C1 segment of cervical spinal cord (tissue), 14 donors: ENCODE data around the gene MGRN1.

ENCODE experiments used
- DNase-seq, 14 donors: peaks; one replicate each; lab custom pipeline; 2025; lab: John Stamatoyannopoulos, UW

Gene MGRN1

GRCh38 chr16:4651827-4652226 is 27.2 kb downstream of the MGRN1 start:
- DNase-seq: no peak

- no peak for DNase-seq
Measured at GRCh38 chr16:4652561-4652960, 27.9 kb downstream of the MGRN1 start.

GRCh38 chr16:4654011-4654963 is 29.7 kb downstream of the MGRN1 start:
- DNase-seq: no peak

GRCh38 chr16:4654964-4655590 is 30.5 kb downstream of the MGRN1 start:
- DNase-seq: no peak

- no peak for DNase-seq
Measured at GRCh38 chr16:4655801-4656200, 31.2 kb downstream of the MGRN1 start.

GRCh38 chr16:4656221-4656620 is 31.6 kb downstream of the MGRN1 start:
- no peak for DNase-seq

- DNase-seq: no peak
Measured at GRCh38 chr16:4656695-4657686, 32.4 kb downstream of the MGRN1 start.

GRCh38 chr16:4659363-4660353 is 35.0 kb downstream of the MGRN1 start:
- no peak for DNase-seq

- DNase-seq: peak in 5 of 14 donors; percentile 11 to 69 (median 33)
Measured at GRCh38 chr16:4660454-4661007, 35.9 kb downstream of the MGRN1 start.

- DNase-seq: peak in 8 of 14 donors; percentile 29 to 67 (median 41)
Measured at GRCh38 chr16:4661661-4662060, 37.0 kb downstream of the MGRN1 start.

- DNase-seq: peak in 2 of 14 donors; percentile 34 to 83
Measured at GRCh38 chr16:4663465-4663776, 38.8 kb downstream of the MGRN1 start.

- peak in 12 of 14 donors; percentile 27 to 83 (median 62) for DNase-seq
Measured at GRCh38 chr16:4663777-4664465, 39.3 kb downstream of the MGRN1 start.

- peak in 1 of 14 donors; percentile 34 for DNase-seq
Measured at GRCh38 chr16:4664538-4665418, 40.2 kb downstream of the MGRN1 start.

GRCh38 chr16:4666537-4667202 is 42.0 kb downstream of the MGRN1 start:
- no peak for DNase-seq

GRCh38 chr16:4667203-4667963 is 42.8 kb downstream of the MGRN1 start:
- DNase-seq: no peak

GRCh38 chr16:4668313-4668960 is 43.8 kb downstream of the MGRN1 start:
- DNase-seq: no peak
